Neural progenitor cell (in vitro differentiated cells): ENCODE results near the gene ITPK1.

Source experiments
- CTCF ChIP-seq: fragments of 200-600 bp; sonication (generic); IDR thresholded peaks from 2 replicates; pipeline ENCODE4 v1.5.1; 2017; ENCODE audit warnings: antibody characterized with exemption, mild to moderate bottlenecking
- EZH2 ChIP-seq: fragments of 200-600 bp; sonication (generic); IDR thresholded peaks from 2 replicates; pipeline ENCODE4 v1.6.1; 2017; ENCODE audit warnings: antibody characterized with exemption, mild to moderate bottlenecking, moderate library complexity

GRCh38 chr14:92978229-92979021, 137.3 kb downstream of the ITPK1 start:
- no peak for TF ChIP-seq CTCF
- no peak for TF ChIP-seq EZH2
